Activated CD4-positive, alpha-beta T cell treated with anti-CD3 and anti-CD28 coated beads for 24 hours (primary cell): Measurements from ENCODE around the gene PHLPP1.

Experiments used
- DNase-seq, 2 donors: peaks; one replicate each; pipeline ENCODE4 v3.0.0-alpha.2; 2020; ENCODE audit warnings: low read depth in 2 of 2

The PHLPP1 gene

DNA sequence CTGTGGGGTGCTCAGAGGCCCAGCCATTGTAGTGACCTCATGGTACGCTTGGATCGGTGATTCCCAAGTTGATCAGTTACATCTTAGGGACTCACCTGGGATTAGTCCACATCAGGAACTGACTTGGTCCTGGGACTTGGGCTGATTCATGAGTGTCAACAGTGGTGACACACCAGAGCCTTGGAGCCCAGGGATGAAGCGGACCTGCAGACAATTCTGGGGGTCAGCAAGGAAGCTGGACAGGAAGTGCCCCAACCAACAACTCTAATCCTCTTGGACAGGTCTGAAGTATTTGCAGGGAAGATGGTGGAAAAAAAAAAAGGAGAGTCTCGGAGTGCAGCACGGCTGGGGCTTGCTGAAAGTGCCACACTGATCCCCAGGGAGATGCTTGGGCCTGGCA, 288.6 kb downstream of the PHLPP1 start:
- no peak for DNase-seq

- DNase-seq, result no peak
Measured at GRCh38 chr18:63004466-63005089, 289.2 kb downstream of the PHLPP1 start.

GRCh38 chr18:63005306-63005705, 290.0 kb downstream of the PHLPP1 start:
- DNase-seq, result no peak

- no peak for DNase-seq
Measured at GRCh38 chr18:63007231-63007630, 291.9 kb downstream of the PHLPP1 start.

GRCh38 chr18:63016270-63016669, 300.9 kb downstream of the PHLPP1 start:
- peak in 1 of 2 donors; percentile 33 for DNase-seq

DNA sequence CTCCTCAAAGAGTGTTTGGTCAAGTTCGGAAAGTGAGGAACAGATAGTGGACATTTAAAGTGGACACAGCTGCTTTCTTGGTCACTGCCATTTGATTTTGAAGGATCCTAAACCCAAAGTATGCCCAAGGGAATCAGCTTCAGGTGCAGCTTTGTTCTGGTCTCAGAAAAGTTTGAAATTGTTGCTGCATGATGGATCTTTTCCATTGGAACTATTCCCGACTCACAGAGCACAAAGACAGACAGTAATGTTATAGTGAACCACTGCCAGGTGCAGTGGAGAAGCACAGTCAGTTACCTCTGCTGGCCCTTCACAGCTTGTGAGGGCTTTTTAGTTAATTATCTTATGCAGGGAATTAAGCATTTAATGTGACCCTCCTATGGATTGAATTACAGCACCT, 301.7 kb downstream of the PHLPP1 start:
- DNase-seq, result no peak

GRCh38 chr18:63017977-63018376, 302.6 kb downstream of the PHLPP1 start:
- DNase-seq, result no peak

GRCh38 chr18:63022429-63023022, 307.2 kb downstream of the PHLPP1 start:
- no peak for DNase-seq

GRCh38 chr18:63025251-63026090, 310.1 kb downstream of the PHLPP1 start:
- no peak for DNase-seq

DNA sequence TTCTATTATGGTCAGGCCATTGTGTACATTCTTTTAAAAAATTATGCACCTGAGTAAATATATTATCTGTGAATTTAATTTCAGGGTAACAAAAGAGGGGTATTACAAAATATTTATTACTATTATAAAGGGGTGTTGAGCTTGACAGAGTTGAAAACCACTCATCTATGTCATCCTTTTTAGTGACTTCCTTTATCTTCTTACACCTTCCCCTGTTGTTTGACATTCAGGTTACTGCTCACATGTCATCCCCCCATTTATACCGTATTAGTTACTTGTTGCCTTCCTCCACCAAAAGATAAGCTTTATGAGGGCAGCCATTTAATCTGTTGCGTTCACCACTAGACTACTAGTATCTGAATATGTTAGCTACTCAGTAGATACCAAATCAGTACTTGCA, 313.0 kb downstream of the PHLPP1 start:
- no peak for DNase-seq
